Body of pancreas (tissue), 4 donors: ENCODE results near the gene PTPRF. TPM values are rescaled to one million over a fixed set of nuclear protein-coding genes. Genes with fewer than 3 reads are reported as not detected.
"Not testable (repeated sequence)": the region's sequence is repeated elsewhere in the genome, so short reads cannot be mapped to it uniquely, and the experiment has no call there.

ENCODE experiments used
- ATAC-seq: fragments of 150-250 bp; one replicate; pipeline ENCODE4 v1.9.1; 2016
- DNase-seq, 4 donors: peaks; one replicate each; pipeline ENCODE4 v3.0.0-alpha.2; 2019
- H3K27ac ChIP-seq, 4 donors: fragments of 200-600 bp; sonication (generic); 1 replicate in 3 of 4; 2 replicates in 1 of 4; pipeline versions ENCODE4 v1.5.1 to v1.6.1; 2016 to 2019; ENCODE audit warnings: mild to moderate bottlenecking in 1 of 4, mixed read lengths in 1 of 4, moderate library complexity in 1 of 4
- H3K27me3 ChIP-seq, 2 donors: fragments of 200-600 bp; sonication (generic); one replicate each; pipeline ENCODE4 v1.6.0; 2016; ENCODE audit warnings: mild to moderate bottlenecking in 1 of 2
- H3K36me3 ChIP-seq, 2 donors: fragments of 200-600 bp; sonication (generic); replicated peaks in 1 of 2; 2 replicates each; pipeline ENCODE4 v1.5.1; 2016; ENCODE audit warnings: low read depth in 2 of 2; ENCODE audit not compliant: insufficient read depth in 1 of 2
- H3K4me1 ChIP-seq: fragments of 200-600 bp; sonication (generic); one replicate; pipeline ENCODE4 v1.6.0; 2016
- H3K4me3 ChIP-seq, 2 donors: fragments of 200-600 bp; sonication (generic); 1 replicate in 1 of 2; 2 replicates in 1 of 2; pipeline ENCODE4 v1.5.1; 2016 to 2019
- H3K9me3 ChIP-seq, 3 donors: fragments of 200-600 bp; sonication (generic); 1 replicate in 2 of 3; 2 replicates in 1 of 3; pipeline ENCODE4 v1.5.1; 2016
- POLR2A ChIP-seq, 3 donors: fragments of 450-650 bp; IDR thresholded peaks; one replicate each; pipeline ENCODE4 v1.6.1; 2016; ENCODE audit warnings: antibody characterized with exemption in 3 of 3, mild to moderate bottlenecking in 2 of 3
- WGBS, 2 donors: methylation state at CpG; one replicate each; pipeline ENCODE4 v1.1.5; 2017; 5-methylcytosine and 5-hydroxymethylcytosine counted together
- intact Hi-C: fragments of 100-400 bp; cut with DNase I; formaldehyde crosslinking; loops from one replicate; pipeline ENCODE4 v1.15.1; 2023
- total RNA-seq, 2 donors: library from RNA; depleted of rRNA; stranded (reverse); fragments of >200 nt; gene quantifications; one replicate each; pipeline ENCODE4 v1.1.0, GENCODE V29; 2016
- TF ChIP-seq, protein P1 (sequence below), 7 experiments: fragments of 450-650 bp in 4 of 7; fragments of 200-600 bp in 3 of 7; sonication (generic) in 3 of 7; IDR thresholded peaks; one replicate each; pipeline ENCODE4 v1.5.1; 2016 to 2019; ENCODE audit warnings: antibody characterized with exemption in 7 of 7

PTPRF gene
- total RNA-seq, 2 donors from 2014 or later = 81.7 to 89.0 TPM

DNA sequence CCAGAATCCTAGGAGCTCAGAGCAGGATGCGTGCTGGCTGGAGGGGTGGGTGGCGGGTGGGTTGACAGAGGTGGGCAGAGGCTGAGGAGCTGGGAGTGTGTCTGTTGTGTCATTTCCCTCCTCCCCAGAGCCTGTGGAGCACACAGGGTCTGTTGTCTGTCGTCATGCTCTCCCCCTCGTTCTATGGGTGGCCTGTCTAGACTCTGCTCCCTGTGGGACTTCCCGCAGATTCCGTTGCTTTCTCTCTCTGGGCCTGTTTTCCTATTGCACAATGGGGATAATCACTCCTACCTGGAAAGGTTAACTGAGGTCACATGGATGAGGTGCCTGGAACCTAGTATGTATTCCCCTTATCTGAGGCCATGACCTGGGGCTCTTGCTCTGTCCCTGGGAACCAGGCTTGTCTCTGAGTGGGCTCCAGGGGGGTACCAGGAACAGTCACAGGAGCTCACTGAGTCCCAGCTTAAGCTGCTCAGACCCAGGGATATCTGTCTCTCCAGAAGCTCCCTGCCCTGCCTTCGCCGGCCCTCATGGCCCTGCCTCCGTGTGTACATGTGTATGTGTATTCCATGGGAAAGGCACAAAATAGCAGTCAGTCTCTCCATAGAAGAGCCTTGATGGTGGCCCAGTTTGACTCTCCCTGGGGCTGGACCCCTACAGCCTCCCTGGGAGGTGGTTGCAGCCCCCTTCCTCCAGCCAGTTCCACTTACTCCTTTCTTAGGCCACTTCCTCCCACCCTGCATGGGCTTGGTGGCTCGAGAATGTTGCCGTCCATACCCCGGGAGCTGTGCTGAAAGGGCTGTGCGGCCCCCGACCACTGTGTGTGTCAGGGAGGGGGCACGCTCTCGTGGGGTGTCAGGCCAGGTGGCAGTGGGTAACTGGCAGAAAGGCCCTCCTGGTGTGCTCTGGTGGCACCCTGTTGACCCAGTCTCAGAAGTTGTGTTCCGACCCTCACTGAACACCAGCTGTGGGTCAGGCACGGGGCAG is 17.9 kb downstream of the PTPRF start:
- H3K36me3 ChIP-seq = no peaks in the 10 kb centered on the region
- peak in 1 of 3 donors; percentile 19 for TF ChIP-seq POLR2A (IDR thresholded peaks at IDR 0.05)
- TF ChIP-seq, protein P1, sequence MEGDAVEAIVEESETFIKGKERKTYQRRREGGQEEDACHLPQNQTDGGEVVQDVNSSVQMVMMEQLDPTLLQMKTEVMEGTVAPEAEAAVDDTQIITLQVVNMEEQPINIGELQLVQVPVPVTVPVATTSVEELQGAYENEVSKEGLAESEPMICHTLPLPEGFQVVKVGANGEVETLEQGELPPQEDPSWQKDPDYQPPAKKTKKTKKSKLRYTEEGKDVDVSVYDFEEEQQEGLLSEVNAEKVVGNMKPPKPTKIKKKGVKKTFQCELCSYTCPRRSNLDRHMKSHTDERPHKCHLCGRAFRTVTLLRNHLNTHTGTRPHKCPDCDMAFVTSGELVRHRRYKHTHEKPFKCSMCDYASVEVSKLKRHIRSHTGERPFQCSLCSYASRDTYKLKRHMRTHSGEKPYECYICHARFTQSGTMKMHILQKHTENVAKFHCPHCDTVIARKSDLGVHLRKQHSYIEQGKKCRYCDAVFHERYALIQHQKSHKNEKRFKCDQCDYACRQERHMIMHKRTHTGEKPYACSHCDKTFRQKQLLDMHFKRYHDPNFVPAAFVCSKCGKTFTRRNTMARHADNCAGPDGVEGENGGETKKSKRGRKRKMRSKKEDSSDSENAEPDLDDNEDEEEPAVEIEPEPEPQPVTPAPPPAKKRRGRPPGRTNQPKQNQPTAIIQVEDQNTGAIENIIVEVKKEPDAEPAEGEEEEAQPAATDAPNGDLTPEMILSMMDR (IDR thresholded peaks at IDR 0.05) = no peak
- DNase-seq (peak; percentile 60 to 86 (median 72)), ATAC-seq (peak; percentile 34)
- intact Hi-C loops = no loop called here
- H3K4me3 ChIP-seq = no peak overlapping the region
- no peaks in the 10 kb centered on the region for H3K9me3 ChIP-seq
- H3K4me1 ChIP-seq = peaks cover 98% of the 10 kb centered on the region
- peak overlapping the region; percentile 39 to 93 (median 92) for H3K27ac ChIP-seq
- WGBS, 2 donors = 33 to 61% methylated on average over 9 to 18 of the region's 18 CpGs
- H3K27me3 ChIP-seq = no peaks in the 10 kb centered on the region

DNA sequence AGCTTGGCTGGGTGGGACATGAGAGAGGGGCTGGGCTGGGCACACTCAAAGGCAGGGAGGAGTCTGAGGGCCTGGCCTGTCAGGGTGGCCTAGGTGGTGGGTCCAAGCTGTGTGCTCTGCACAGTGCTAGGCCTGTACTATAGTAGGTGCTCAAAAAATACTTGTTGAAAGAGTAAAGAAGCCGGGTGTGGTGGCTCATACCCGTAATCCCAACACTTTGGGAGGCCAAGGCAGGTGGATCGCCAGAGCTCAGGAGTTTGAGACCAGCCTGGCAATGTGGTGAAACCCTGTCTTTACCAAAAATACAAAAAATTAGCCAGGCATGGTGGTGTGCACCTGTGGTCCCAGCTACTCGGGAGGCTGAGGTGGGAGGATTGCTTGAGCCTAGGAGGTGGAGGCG is 18.7 kb downstream of the PTPRF start:
- H3K27ac ChIP-seq = peak overlapping the region; percentile 39 to 93 (median 92)
- H3K4me3 ChIP-seq, intact Hi-C loops, DNase-seq, H3K36me3 ChIP-seq, ATAC-seq, H3K9me3 ChIP-seq, H3K27me3 ChIP-seq: not testable (repeated sequence)
- WGBS, 2 donors = 63 to 71% methylated on average over 5 of the region's 5 CpGs
- peaks cover 95% of the 10 kb centered on the region for H3K4me1 ChIP-seq

DNA sequence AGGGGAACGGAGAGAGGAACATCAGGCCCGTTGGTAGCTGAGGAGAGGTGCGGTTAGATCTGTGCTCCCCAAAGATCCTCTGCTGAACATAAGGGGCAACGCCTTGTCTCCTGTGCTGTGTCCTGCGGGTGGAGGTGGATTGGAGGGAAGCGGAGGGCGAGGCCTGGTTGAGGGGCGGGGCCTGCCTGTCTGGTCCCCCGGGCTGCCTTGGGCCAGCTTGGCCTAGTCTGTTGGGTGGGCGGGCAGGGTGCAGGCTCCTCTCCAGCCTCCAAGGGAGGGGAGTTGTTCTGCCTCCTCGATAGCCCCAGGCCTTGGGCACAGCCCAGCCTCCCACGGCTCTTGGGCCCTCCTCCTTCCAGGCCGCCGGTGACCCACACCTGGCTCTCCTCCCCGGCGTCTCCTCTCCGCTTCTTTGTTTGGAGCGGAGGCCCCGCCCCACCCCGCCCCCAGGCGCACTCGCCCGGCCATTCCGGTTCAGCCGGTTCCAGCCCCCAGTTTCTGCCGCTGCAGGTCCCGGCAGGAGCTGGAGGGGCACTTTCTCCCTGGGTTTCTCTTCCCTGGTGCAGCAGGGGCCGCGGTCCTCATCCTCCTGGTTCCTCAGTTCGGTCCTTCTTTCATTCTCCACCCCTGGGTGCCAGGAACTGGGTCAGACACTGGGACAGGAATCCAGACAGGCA is 19.4 kb downstream of the PTPRF start:
- ATAC-seq (peak; percentile 79), DNase-seq (peak; percentile 96 to 97 (median 96))
- peak overlapping the region; percentile 88 to 93 (median 92) for H3K27ac ChIP-seq
- no peak overlapping the region for H3K4me3 ChIP-seq
- H3K27me3 ChIP-seq = no peaks in the 10 kb centered on the region
- WGBS, 2 donors = 4 to 6% methylated on average over 19 to 29 of the region's 30 CpGs
- peak; percentile 36 to 69 (median 68) for TF ChIP-seq POLR2A (IDR thresholded peaks at IDR 0.05)
- TF ChIP-seq, protein P1 (IDR thresholded peaks at IDR 0.05) = peak in 1 of 7 experiments; percentile 6
- H3K9me3 ChIP-seq = no peaks in the 10 kb centered on the region
- intact Hi-C loops = no loop called here
- peaks cover 89% of the 10 kb centered on the region for H3K4me1 ChIP-seq
- H3K36me3 ChIP-seq = no peaks in the 10 kb centered on the region

DNA sequence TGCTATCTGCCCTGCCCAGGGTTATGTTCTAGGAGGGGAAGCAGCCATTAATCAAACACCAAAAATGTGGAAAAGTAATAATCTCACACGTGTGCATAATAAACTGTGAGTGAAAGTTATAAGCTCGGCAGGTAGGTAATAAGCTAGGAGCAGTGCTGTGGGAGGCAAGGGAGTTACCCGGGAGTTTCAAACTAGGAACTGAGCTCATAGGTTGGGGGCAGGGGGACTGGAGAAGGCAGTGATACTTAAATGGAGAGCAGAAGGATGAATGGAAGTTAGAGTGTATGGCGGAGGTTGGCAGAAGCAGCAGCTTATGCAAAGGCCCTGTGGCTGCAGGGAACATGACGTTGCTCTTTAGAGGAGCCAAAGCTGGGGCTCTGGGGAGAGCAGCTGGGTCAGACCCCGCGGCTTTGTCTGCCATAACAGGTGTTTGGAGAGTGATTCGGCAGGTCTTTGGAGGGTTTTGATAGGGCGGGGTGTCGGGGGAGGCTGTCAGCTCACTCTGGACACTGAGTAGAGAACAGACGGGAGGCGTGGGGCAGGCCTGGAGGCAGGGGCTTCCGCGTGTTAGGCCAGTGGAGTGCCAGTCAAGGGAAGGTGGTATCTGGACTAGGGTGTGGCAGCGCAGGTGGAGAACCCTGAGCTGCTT is 20.0 kb downstream of the PTPRF start:
- WGBS, 2 donors = 41 to 47% methylated on average over 15 of the region's 15 CpGs
- Histone ChIP-seq H3K4me3 (no peak overlapping the region), H3K36me3 (no peaks in the 10 kb centered on the region), H3K4me1 (peaks cover 82% of the 10 kb centered on the region), H3K27ac (peak overlapping the region; percentile 88 to 93 (median 92)), H3K27me3 (no peaks in the 10 kb centered on the region), H3K9me3 (no peaks in the 10 kb centered on the region)
- TF ChIP-seq, protein P1 (IDR thresholded peaks at IDR 0.05) = no peak
- peak in 1 of 3 donors; percentile 4 for TF ChIP-seq POLR2A (IDR thresholded peaks at IDR 0.05)
- DNase-seq = peak; percentile 35 to 51 (median 40)
- ATAC-seq = no peak
- intact Hi-C loops = no loop called here
